Measurements from ENCODE around the gene CD84. TPM values are rescaled to one million over a fixed set of nuclear protein-coding genes. Genes with fewer than 3 reads are reported as not detected.

The CD84 gene
- total RNA-seq, 2 experiments from 2014 or later = 32.7 to 36.9 TPM

GRCh38 chr1:160576390-160576789 lies 2.9 kb downstream of the CD84 start:
- H3K4me1 Mint-ChIP-seq (ENCODE audit: low read depth) = peaks cover 100% of the 10 kb centered on the region
- POLR2A ChIA-PET = interaction anchor here (0.8 to 9.0 kb wide), 8 partner anchors 9 to 93 kb away, joined by 3 to 189 read pairs (median 4); no protein-coding TSS in a partner anchor

GRCh38 chr1:160575112-160575664 lies 4.1 kb downstream of the CD84 start:
- peaks cover 7% of the 10 kb centered on the region for H3K36me3 ChIP-seq (ENCODE audit: insufficient read depth, low read length)
- peak in 2 of 14 experiments; percentile 53 to 57 for DNase-seq
- H3K27ac ChIP-seq (ENCODE audit: low read depth in 1 of 2, low read length in 2 of 2) = peak overlapping the region; percentile 29 to 60
- peak; percentile 21 for ATAC-seq (ENCODE audit: poor library complexity)
- no peaks in the 10 kb centered on the region for H3K9me3 ChIP-seq (ENCODE audit: control insufficient read depth in 1 of 2, insufficient read depth in 1 of 2, low read length in 2 of 2)
- peak overlapping the region; percentile 56 for H3K4me3 ChIP-seq (ENCODE audit: low read length)
- intact Hi-C loops (cut with DNase I, micrococcal nuclease) = loop anchor here in 1 of 2 experiments (5.0 kb wide), 1 partner anchor 53 kb away; the partner anchor contains the start of gene SLAMF6
- H3K27me3 ChIP-seq (ENCODE audit: control insufficient read depth in 1 of 2, insufficient read depth in 2 of 2, low read length in 2 of 2) = no peaks in the 10 kb centered on the region
- Mint-ChIP-seq H3K4me1 (ENCODE audit: low read depth) (peaks cover 96% of the 10 kb centered on the region), H3K9me3 (no peaks in the 10 kb centered on the region), H3K36me3 (ENCODE audit: low read depth) (peaks cover 39% of the 10 kb centered on the region), H3K27ac (peak overlapping the region; percentile 87), H3K4me3 (peak overlapping the region; percentile 94), H3K27me3 (no peaks in the 10 kb centered on the region)
- POLR2A ChIA-PET = interaction anchor here (0.6 to 9.0 kb wide), 12 partner anchors 10 to 126 kb away, joined by 3 to 189 read pairs (median 4); no protein-coding TSS in a partner anchor
- peaks cover 66% of the 10 kb centered on the region for H3K4me1 ChIP-seq (ENCODE audit: insufficient read depth, low read length)
- CTCF ChIA-PET = interaction anchor here (3.2 kb wide), 1 partner anchor 10 kb away, joined by 13 read pairs; no protein-coding TSS in a partner anchor
- TF ChIP-seq CTCF (IDR thresholded peaks at IDR 0.05) = no peak

More at GRCh38 chr1:160576390-160576789, 2.9 kb downstream of the CD84 start:
- Mint-ChIP-seq H3K27ac (peak overlapping the region; percentile 87), H3K4me3 (peak overlapping the region; percentile 94), H3K9me3 (no peaks in the 10 kb centered on the region), H3K27me3 (no peaks in the 10 kb centered on the region), H3K36me3 (ENCODE audit: low read depth) (peaks cover 34% of the 10 kb centered on the region)
- CTCF ChIA-PET = interaction anchor here (3.2 kb wide), 1 partner anchor 11 kb away, joined by 13 read pairs; no protein-coding TSS in a partner anchor
- Histone ChIP-seq H3K4me3 (ENCODE audit: low read length) (peak overlapping the region; percentile 56), H3K27me3 (ENCODE audit: control insufficient read depth in 1 of 2, insufficient read depth in 2 of 2, low read length in 2 of 2) (no peaks in the 10 kb centered on the region), H3K27ac (ENCODE audit: low read depth in 1 of 2, low read length in 2 of 2) (peak overlapping the region; percentile 39 to 60), H3K4me1 (ENCODE audit: insufficient read depth, low read length) (peaks cover 64% of the 10 kb centered on the region), H3K9me3 (ENCODE audit: control insufficient read depth in 1 of 2, insufficient read depth in 1 of 2, low read length in 2 of 2) (no peaks in the 10 kb centered on the region), H3K36me3 (ENCODE audit: insufficient read depth, low read length) (peaks cover 5% of the 10 kb centered on the region)
- ATAC-seq (ENCODE audit: poor library complexity) = peak; percentile 57
- peak in 4 of 14 experiments; percentile 8 to 56 (median 54) for DNase-seq
- intact Hi-C loops (cut with DNase I, micrococcal nuclease) = loop anchor here in 1 of 2 experiments (2.0 to 5.0 kb wide), 2 partner anchors 16 to 54 kb away; partner anchors contain the start of gene SLAMF6
- no peak for TF ChIP-seq CTCF (IDR thresholded peaks at IDR 0.05)

- H3K27me3 ChIP-seq (ENCODE audit: control insufficient read depth in 1 of 2, insufficient read depth in 2 of 2, low read length in 2 of 2) = no peaks in the 10 kb centered on the region
- peaks cover 7% of the 10 kb centered on the region for H3K36me3 ChIP-seq (ENCODE audit: insufficient read depth, low read length)
- peaks cover 45% of the 10 kb centered on the region for H3K36me3 Mint-ChIP-seq (ENCODE audit: low read depth)
- no peaks in the 10 kb centered on the region for H3K9me3 Mint-ChIP-seq
- H3K4me1 ChIP-seq (ENCODE audit: insufficient read depth, low read length) = peaks cover 88% of the 10 kb centered on the region
- H3K27ac ChIP-seq (ENCODE audit: low read depth in 1 of 2, low read length in 2 of 2) = peak overlapping the region; percentile 33 to 76
- POLR2A ChIA-PET = interaction anchor here (12.1 kb wide), 1 partner anchor 6 kb away, joined by 189 read pairs; the partner anchor contains the start of gene CD84
- TF ChIP-seq CTCF (IDR thresholded peaks at IDR 0.05) = no peak
- H3K4me3 ChIP-seq (ENCODE audit: low read length) = no peak overlapping the region
- intact Hi-C loops (cut with DNase I, micrococcal nuclease) = no loop called here
- no peak for ATAC-seq (ENCODE audit: poor library complexity)
- peak overlapping the region; percentile 87 for H3K27ac Mint-ChIP-seq
- peak overlapping the region; percentile 5 for H3K4me3 Mint-ChIP-seq
- peaks cover 95% of the 10 kb centered on the region for H3K4me1 Mint-ChIP-seq (ENCODE audit: low read depth)
- H3K27me3 Mint-ChIP-seq = no peaks in the 10 kb centered on the region
- no peaks in the 10 kb centered on the region for H3K9me3 ChIP-seq (ENCODE audit: control insufficient read depth in 1 of 2, insufficient read depth in 1 of 2, low read length in 2 of 2)
- CTCF ChIA-PET = interaction anchor here (1.3 kb wide), 1 partner anchor 36 kb away, joined by 4 read pairs; no protein-coding TSS in a partner anchor
- DNase-seq = no peak
Observed at GRCh38 chr1:160570840-160571239, 8.5 kb downstream of the CD84 start.
